GM18867 (cell line): ENCODE data around the gene PRDM16.

Experiments used
- ATAC-seq: cut with Tn5 transposase; IDR thresholded peaks from one replicate; pipeline ENCODE4 v1.9.1; 2021; ENCODE audit warnings: mild to moderate bottlenecking, moderate library complexity; ENCODE audit not compliant: unreplicated experiment

PRDM16 gene

DNA sequence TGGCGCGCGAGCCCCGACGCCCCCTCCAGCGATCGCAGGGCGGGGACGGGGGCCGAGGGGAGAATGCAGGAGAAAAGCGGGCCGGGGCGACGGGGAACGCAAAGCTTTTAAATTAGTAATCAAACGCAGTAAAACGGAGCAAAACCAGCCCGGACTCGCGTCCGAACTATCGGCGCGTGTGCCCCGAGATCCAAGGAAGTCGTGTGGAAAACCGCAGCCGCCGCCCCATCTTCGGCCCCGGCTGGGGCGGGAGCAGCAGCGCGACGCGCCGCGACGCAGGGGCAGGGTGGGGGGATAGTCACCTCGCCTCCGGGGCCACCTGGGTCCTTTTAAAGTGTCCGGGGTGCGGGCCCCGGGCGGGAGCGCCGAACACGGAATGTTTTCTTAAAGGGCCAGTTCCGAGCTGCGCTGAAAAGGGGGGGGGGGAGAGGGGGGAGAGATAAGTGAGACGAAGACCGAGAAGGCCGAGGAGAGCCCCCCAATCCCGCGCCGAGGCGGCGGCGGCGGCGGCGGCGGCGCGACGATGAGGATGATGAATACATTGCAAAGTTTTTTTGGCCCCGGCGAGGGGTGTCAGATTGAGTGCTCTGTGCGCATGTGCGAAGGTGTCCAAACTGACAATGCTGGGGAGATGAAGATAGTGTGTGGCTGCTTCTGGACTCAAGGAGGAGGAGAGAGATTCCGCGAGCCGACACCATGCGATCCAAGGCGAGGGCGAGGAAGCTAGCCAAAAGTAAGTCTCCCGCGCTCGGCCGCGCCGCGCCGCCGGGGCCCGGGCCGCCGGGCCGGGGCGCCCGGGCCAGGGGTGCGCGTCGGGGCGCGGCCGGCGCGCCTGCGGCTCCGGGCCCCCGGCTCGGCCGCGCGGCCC is at the start of gene PRDM16:
Gene PRDM16, plus strand, starts transcription at position 640 of the 868 bp plus-strand sequence. Its CDS starts 57 bp downstream, at position 697.
- no peak for ATAC-seq

DNA sequence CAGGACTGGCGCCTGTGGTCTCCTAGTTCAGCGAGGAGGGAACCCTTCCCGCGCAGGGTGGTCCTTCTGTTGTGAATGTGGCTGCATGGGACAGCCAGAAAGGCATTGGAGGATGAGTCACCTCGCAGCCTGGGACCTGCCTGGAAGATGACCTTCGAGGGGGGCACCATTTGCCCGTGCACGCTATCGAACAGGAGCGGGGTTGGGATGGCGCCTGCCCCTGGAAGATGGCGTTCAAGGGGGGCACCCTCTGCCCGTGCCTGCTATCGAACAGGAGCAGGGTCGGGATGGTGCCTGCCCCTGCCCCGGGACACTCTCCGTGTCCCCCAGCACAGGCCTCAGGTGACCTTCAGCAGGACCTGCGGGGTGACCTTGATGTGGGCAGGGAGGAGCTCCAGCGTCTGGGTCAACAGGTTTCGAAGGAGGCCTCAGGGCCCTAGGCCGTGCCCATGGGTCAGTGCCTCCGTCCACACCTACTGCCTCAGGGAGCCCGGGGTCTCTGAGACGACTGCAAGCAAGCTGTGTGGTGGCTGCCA is 49.4 kb upstream of the PRDM16 start:
- ATAC-seq, result no peak

DNA sequence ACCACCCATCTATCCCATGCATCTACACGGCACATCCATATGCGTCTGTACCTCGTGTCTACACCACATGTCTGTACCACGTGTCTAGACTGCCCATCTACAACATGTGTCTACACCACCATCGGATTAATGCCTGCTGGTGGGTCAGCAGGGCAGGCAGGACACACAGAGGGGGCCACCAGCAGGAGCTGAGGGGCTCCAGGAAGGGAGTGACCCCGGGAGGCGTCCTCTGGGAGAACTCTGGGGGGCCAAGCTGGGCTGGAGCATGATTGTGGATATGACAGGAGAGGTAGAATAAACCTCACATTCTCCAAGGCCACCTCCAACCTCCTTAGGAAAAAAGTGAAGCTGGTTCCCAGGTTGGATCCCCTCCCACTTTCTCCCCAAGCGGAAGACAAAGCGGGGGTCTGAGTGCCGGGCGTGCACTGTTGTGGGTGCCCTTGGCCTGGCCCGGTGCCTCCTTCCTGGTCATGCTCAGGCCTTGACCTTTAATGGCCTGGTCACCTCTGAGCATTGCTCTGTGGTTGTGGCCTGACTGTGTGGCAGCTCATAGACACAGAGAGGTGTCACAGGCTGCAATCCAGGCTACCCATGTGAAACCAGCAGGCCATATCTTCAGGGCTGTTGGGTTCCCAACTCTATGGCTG is 48.6 kb upstream of the PRDM16 start:
- ATAC-seq, result no peak

DNA sequence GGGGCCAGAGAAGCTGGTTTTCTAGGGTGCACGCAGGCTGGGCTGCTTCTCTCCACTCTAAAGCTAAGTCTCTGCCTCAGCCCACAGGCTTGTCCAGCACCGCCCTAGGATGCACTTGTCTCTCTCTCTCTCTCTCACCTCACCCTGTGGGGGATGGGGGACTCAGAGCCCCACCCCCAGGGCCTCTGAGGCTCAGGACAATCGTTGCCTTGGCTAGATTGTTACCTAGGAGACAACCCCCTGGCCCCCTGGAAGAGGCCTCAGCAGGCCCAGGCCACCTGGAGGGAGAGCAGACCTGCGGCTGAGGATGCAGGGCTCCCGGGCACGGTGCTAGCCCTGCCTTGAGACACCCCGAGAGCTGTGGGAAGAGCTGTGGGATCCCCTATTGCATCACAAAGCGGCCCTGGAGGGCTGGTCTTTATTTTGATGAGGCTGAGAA is 47.8 kb upstream of the PRDM16 start, which contains the start of gene ACTRT2:
Gene ACTRT2, plus strand, starts transcription at position 235 of the 439 bp plus-strand sequence. CDS start 220 bp downstream, outside the sequence.
- ATAC-seq, result no peak

DNA sequence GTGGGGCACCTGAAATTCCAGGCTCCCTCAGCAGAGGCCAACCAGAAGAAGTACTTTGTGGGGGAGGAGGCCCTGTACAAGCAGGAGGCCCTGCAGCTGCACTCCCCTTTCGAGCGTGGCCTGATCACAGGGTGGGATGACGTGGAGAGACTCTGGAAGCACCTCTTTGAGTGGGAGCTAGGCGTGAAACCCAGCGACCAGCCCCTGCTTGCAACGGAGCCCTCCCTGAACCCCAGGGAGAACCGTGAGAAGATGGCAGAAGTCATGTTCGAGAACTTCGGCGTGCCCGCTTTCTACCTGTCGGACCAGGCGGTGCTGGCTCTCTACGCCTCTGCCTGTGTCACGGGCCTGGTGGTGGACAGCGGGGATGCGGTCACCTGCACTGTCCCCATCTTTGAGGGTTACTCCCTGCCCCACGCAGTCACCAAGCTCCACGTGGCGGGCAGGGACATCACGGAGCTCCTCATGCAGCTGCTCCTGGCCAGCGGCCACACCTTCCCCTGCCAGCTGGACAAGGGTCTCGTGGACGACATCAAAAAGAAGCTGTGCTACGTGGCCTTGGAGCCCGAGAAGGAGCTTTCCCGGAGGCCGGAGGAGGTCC is 47.1 kb upstream of the PRDM16 start:
- no peak for ATAC-seq

DNA sequence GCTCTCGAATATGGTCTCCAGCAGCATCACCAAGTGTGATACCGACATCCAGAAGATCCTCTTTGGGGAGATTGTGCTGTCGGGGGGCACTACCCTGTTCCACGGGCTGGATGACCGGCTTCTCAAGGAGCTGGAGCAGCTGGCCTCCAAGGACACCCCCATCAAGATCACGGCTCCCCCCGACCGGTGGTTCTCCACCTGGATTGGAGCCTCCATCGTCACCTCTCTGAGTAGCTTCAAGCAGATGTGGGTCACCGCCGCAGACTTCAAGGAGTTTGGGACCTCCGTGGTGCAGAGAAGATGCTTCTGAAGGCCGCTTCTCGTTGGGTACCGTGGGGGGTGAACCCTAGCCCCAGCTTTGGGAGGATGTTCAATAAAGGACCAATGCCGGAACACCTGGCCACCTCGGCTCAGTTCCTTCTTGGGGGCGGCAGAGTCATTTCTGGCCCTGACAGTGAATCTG is 46.5 kb upstream of the PRDM16 start:
- no peak for ATAC-seq

DNA sequence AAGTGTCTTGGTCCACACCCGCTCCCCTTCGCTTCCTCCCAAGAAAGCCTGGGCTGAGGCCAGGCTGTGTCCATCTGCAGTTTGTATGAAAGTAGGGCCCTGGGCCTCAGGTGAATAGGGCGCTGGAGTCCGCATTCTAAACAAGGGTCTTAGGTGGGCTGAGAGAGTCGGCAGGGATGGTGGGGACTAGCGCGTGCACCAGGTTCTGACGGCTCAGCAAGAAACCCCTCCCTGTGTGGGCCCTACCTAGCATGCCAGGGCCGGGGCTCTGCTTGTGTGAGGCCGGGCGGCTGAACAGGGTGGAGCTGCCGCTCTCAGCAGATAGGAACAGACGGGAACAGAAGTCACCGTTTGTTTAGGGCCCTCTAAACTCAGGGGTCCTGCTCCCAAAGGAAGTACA is 46.0 kb upstream of the PRDM16 start:
- no peak for ATAC-seq

DNA sequence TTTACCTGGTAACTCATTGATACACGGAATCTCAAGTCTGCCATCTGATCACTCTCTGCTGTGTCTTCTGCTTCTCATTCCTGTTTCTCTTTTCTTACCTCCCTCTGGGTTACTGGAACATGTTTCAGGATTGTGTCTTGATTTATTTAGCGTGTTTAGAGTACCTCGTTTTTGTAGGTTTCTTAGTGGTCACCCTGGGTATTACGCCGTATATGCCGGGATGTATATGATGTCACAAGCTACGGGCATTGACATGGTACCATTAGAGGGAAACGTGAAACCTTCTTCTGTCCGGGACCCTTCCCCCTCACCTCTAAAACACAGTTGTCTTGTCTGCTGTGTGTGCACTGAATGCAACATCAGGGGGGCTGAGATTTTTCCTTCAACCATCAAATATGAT is 45.0 kb upstream of the PRDM16 start:
- no peak for ATAC-seq

DNA sequence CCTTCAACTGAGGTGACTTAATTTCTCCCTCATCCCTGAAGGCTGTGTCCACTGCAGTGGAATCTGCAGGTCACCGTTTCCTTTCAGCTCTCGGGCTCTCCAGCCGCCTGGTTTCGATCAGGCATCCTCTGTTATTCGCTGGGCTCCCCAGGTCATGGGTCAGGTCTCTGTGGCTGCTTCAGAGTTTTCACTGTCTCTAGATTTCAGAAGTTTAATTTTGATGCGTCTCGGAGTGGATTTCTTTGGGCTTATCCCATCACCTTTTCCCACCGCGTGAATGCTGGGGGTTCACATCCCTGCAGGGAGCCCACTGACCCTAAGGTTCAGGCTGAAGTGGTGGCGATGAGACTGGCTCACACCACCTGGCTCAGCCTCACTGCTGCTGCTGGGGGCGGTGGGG is 44.4 kb upstream of the PRDM16 start:
- ATAC-seq, result no peak

DNA sequence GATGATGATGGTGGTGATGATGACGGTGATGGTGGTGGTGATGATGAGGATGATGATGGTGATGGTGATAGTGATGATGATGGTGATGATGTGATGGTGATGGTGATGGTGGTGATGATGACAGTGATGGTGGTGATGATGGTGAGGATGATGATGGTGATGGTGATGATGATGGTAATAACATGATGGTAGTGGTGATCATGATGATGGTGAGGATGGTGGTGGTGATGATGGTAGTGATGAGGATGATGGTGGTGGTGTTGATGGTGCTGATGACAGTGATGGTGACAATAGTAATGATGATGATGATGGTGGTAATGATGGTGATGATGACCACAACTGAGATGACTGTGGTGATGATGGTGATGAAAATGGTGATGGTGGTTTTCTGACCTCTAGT is 42.9 kb upstream of the PRDM16 start:
- ATAC-seq, result no peak

DNA sequence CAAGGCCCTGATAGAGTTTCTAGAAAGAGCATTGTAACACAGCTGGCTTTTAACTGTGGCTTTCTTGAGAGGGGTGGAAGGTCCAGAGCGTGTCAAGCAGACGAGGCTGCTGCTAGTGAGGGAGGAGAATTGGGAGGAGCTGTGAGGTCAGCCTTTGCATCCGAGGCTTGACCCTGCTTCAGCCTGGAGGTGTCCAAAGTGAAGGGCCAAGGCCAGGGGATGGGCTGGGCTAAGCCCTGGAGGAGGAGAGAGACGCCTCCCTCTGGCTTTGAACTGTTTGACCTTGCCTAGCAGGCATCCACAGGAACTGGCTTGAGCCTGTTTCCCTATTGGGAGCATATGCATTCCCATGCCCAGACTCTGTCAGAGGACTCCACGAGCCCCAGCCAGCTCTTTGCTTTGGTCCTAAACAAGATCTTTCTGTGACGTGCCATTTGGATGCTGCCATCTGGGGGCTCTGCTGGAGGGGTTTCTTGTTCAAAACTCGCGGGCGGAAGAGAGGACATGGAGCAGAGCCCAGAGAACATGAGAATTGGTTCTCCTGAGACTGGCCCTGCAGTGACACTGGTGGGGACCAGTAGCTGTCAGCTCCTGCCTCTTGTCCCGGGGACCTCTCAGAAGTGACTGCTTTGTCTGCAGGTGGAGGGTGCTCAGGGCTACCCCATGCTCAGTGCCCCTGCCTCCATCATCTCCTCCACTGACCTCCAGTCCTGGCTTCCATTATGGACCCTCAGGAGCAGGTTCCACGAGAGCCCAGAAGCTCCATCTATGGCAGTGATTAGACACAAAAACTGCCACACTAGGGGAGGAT is 42.2 kb upstream of the PRDM16 start:
- no peak for ATAC-seq

DNA sequence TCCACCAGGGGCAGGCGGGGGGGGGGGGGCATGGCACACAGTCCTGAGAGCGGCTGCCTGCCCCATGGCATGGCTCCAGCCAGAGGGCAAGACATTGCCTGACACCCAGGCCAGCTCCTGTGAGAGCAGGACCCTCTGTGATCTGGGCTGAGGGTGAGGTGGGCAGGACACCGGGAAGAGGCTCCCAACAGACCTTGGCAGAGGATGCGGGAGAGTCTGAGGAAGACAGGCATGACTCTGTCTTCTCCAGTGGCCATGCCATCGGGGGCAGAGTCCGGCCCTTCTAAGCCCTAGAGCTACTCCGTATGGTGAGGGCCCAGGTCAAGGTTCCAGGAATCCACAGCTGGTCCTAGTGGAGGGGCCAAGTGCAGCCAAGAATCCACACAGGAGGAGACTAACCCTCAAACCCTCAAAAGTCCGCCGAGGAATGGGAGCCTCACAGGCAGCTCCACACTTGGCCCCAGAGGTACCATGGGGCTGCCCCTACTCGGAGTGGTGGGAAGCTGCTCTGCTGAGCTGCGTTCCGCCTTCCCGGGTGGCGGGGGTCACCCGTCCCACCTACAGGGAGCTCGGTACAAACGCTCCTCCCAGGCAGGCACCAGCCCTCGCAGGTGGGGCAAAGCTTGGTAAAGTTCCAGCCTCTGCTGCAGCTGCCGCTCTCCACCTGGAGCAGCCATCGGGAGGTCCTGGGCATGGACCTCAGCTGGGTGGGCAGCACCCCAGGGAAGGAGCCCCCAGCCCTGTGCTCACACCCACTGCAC is 41.2 kb upstream of the PRDM16 start:
- no peak for ATAC-seq

DNA sequence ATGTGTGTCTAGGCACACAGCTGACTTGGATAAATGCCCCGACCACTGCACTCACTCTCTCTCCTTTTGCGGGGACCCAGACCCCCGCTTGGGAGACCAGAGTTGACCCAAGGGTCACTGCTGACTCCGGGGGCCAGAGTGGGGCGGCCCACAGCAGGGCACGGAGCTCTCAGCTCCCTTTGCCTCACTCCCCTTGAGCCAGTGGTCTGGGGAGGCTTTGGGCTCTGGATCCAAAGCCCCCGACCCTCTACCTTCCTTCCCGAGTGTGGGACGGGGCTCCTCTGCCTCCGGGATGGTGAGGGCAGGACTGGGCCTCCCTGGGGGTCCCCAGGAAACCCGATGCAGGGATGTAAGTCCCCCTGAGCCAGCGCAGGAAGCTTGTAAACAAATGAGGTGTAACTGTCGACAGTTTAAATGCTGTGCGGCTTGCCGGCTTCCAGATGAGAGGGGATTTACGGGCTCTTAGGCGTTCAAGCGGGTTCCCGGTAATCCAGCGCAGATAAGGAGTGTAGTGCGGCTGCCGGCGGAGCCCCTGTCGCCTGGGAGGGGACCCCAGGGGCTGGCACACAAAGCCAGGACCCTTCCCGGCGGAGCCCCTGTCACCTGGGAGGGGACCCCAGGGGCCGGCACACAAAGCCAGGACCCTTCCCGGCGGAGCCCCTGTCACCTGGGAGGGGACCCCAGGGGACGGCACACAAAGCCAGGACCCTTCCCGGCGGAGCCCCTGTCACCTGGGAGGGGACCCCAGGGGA is 40.3 kb upstream of the PRDM16 start:
- ATAC-seq, result no peak

DNA sequence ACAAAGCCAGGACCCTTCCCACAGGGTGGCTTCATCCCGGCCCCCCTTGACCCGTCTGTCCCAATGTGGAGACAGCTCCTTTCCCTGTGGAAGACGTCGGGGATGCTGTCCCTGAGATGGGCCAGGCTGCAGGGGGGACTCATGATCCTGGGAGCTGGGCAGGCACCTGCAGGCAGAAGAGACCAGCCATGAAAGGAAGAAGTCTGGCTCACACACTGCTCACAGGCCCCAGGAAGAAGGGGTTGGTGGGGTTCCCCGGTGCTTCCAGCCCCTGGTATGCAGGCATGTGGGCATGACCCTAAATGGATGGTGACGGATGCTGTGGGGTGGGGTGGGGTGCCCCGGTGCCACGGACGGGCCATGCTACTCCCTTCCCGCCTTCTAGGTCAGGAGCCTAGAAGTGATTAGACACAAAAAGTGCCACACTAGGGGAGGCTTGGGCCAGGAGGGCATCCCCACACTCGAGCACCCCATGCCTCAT is 39.5 kb upstream of the PRDM16 start:
- ATAC-seq, result no peak

DNA sequence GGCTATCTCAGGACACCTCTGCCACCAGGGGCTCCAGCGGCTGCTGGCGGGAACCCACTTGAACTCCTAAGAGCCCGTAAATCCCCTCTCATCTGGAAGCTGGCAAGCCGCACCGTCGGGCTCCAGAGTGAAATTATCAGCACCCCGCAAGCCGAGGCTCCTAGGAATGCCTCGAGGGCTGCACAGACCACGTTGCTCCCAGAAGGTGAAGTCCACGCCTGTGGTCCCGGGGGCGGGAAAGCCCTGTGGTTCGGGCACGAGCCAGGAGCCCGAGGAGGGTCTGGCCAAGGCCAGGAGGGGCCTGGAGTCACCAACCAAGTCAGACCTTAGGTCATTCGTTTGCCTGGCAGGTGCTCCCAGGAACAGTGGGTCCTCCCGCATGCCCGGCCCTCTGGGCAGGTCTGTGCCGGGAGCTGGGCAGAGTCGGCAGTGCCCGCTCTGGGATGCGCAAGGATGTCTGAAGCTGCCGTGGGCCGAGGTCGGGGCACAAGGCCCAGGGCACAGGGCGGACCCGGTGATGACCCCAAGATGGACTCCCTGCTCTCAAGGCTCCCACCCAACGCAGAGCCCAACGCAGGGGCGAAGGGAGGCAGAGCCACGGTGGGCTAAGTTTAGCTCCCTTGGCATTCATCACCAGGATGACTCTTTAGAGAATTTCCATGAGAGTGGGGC is 38.9 kb upstream of the PRDM16 start:
- no peak for ATAC-seq

DNA sequence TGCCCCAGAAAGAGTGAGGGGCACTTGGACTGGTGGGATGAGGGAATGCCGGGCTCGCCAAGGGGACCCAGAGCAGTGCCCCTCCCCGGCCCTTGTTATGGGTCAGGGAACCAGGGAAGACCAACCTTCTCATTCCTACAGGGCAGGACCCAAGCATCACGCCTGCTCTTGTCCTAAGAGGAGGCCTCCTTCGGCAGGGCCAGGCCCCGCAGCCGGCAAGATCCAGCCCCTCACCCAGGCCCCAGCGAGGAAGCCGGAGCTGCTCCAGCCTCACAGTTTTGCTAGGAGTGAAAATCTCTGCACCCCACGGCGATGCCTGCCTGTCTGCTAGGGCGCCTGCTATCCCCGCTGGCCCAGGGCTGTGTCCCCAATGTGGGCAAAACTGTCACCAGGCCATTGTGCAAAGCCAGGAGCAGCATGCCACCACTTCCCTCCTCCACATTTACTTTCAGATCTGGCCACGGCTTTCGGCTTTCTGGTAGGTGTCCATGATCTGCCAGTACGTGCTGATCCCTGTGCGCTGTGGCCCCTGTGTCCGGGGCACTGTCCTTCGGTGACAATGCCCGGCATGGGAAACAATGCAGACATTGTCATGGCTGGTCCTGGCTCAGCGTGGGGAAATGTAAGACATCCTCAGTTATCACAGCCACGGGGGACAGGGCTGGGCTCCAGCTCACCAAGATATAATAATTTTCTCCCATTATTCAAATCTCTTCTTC is 38.2 kb upstream of the PRDM16 start:
- no peak for ATAC-seq

DNA sequence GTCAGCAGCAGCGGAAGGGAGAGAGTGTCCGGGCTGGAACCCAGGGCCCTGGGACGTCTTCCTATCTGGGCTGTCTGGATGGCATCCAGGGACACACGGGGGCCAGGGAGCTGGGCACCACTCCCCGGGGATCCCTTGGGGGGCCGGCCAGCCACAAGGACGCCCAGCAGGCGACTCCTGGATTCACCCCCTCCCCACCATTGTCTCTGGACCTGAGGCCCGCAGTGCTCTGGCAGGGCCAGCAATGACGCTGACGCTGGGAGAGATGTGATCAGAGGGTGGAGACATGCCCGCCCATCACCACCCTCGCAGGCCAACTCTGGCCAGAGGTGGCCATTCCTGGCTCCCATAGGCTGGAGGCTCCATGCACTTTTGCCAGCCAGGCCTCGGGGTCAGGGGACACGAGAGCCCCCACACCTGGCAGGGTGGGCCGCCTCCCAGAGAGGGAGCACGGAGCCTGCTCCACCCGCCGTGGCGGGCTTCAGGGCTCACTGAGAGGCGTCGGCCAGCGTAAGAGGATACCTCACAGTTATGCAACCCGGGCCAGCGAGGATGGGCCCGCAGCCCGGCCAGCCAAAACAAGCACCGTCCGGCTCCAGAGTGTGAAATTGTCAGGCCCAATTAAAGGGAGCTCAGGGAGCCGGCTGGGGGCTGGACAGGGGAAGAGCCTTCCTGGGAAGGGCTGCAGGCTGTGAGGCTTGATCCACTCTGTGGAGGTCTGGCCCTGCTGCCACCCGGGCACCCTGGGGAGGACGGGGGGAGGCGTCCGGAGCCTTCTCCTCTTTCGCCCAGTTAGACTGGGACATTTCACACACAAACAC is 37.4 kb upstream of the PRDM16 start:
- no peak for ATAC-seq
